CD14-positive monocyte (primary cell): Measurements from ENCODE around the gene KCNT2. TPM values are rescaled to one million over a fixed set of nuclear protein-coding genes. Genes with fewer than 3 reads are reported as not detected.

ENCODE experiments used
- DNase-seq, 3 donors: peaks; one replicate each; pipeline ENCODE4 v3.0.0-alpha.2; 2011 to 2022
- H2AFZ ChIP-seq: 2 replicates; pipeline ENCODE4 v1.6.0; 2012; ENCODE audit warnings: mild to moderate bottlenecking, low read depth, low read length, inconsistent platforms; ENCODE audit not compliant: insufficient read depth, poor library complexity, severe bottlenecking
- H3K27ac ChIP-seq, 2 donors: 1 replicate in 1 of 2; 2 replicates in 1 of 2; pipeline ENCODE4 v1.5.1; 2012 to 2013; ENCODE audit warnings: low read length in 2 of 2, control low read depth in 1 of 2, inconsistent platforms in 1 of 2, low read depth in 1 of 2, mild to moderate bottlenecking in 1 of 2
- H3K27me3 ChIP-seq, 2 donors: one replicate each; pipeline versions ENCODE4 v1.6.0 to v1.6.1; 2011 to 2013; ENCODE audit warnings: low read length in 2 of 2; ENCODE audit not compliant: control insufficient read depth in 2 of 2, insufficient read depth in 2 of 2
- H3K36me3 ChIP-seq, 2 donors: replicated peaks in 1 of 2; 1 replicate in 1 of 2; 2 replicates in 1 of 2; pipeline versions ENCODE4 v1.5.1 to v1.6.1; 2012 to 2013; ENCODE audit warnings: low read length in 2 of 2, control low read depth in 1 of 2, inconsistent platforms in 1 of 2, mild to moderate bottlenecking in 1 of 2; ENCODE audit not compliant: insufficient read depth in 2 of 2, control insufficient read depth in 1 of 2
- H3K4me1 ChIP-seq, 2 donors: 1 replicate in 1 of 2; 2 replicates in 1 of 2; pipeline versions ENCODE4 v1.5.1 to v1.6.1; 2012 to 2013; ENCODE audit warnings: low read length in 2 of 2, control low read depth in 1 of 2, inconsistent platforms in 1 of 2, mild to moderate bottlenecking in 1 of 2, moderate library complexity in 1 of 2; ENCODE audit not compliant: insufficient read depth in 2 of 2, control insufficient read depth in 1 of 2
- H3K4me2 ChIP-seq: replicated peaks from 2 replicates; pipeline ENCODE3; 2012; ENCODE audit warnings: low read length, moderate library complexity, mild to moderate bottlenecking; ENCODE audit not compliant: poor library complexity, severe bottlenecking; ENCODE audit errors: extremely low read depth
- H3K4me3 ChIP-seq, 3 experiments: fragments of 200-600 bp in 1 of 3; sonication (generic) in 1 of 3; replicated peaks in 1 of 3; 1 replicate in 2 of 3; 2 replicates in 1 of 3; pipeline ENCODE4 v1.5.1; 2011 to 2013; ENCODE audit warnings: low read length in 3 of 3, mild to moderate bottlenecking in 3 of 3, control low read depth in 2 of 3, low read depth in 2 of 3, inconsistent platforms in 1 of 3, moderate library complexity in 1 of 3
- H3K79me2 ChIP-seq: 2 replicates; pipeline ENCODE4 v1.6.0; 2012; ENCODE audit warnings: mild to moderate bottlenecking, control low read depth, inconsistent platforms, low read length, moderate library complexity; ENCODE audit not compliant: insufficient read depth
- H3K9ac ChIP-seq: 2 replicates; pipeline ENCODE4 v1.6.0; 2017; ENCODE audit warnings: low read length, mild to moderate bottlenecking; ENCODE audit not compliant: insufficient read depth, poor library complexity, severe bottlenecking
- H3K9me3 ChIP-seq, 2 donors: replicated peaks in 1 of 2; 1 replicate in 1 of 2; 2 replicates in 1 of 2; pipeline versions ENCODE4 v1.5.1 to v1.6.1; 2012 to 2013; ENCODE audit warnings: low read length in 2 of 2, control low read depth in 1 of 2; ENCODE audit not compliant: control insufficient read depth in 1 of 2, insufficient read depth in 1 of 2
- H4K20me1 ChIP-seq: 2 replicates; pipeline ENCODE4 v1.6.0; 2012; ENCODE audit warnings: mild to moderate bottlenecking, low read length, control low read depth, moderate library complexity; ENCODE audit not compliant: insufficient read depth
- H3K27ac Mint-ChIP-seq, 7 donors: one replicate each; pipeline ENCODE4 v1.8.0; 2020; ENCODE audit warnings: mild to moderate bottlenecking in 7 of 7, mixed read lengths in 7 of 7, moderate library complexity in 6 of 7, inconsistent platforms in 2 of 7
- H3K27me3 Mint-ChIP-seq, 3 donors: one replicate each; pipeline ENCODE4 v1.8.0; 2021 to 2022; ENCODE audit warnings: low read depth in 3 of 3, mild to moderate bottlenecking in 3 of 3, mixed read lengths in 3 of 3, moderate library complexity in 3 of 3, inconsistent platforms in 1 of 3
- H3K36me3 Mint-ChIP-seq, 2 donors: one replicate each; pipeline ENCODE4 v1.8.0; 2020; ENCODE audit warnings: mixed read lengths in 2 of 2, inconsistent platforms in 1 of 2, mild to moderate bottlenecking in 1 of 2
- H3K4me1 Mint-ChIP-seq: one replicate; pipeline ENCODE4 v1.8.0; 2020; ENCODE audit warnings: mild to moderate bottlenecking, mixed read lengths
- H3K4me3 Mint-ChIP-seq, 2 donors: one replicate each; pipeline ENCODE4 v1.8.0; 2020; ENCODE audit warnings: mild to moderate bottlenecking in 2 of 2, mixed read lengths in 2 of 2, moderate library complexity in 1 of 2
- H3K9me3 Mint-ChIP-seq, 7 donors: one replicate each; pipeline ENCODE4 v1.8.0; 2020 to 2022; ENCODE audit warnings: mixed read lengths in 7 of 7, mild to moderate bottlenecking in 6 of 7, moderate library complexity in 6 of 7, inconsistent platforms in 2 of 7
- CTCF ChIP-seq: fragments of 200-600 bp; IDR thresholded peaks from one replicate; pipeline ENCODE4 v1.8.0; 2022; ENCODE audit warnings: antibody characterized with exemption, mild to moderate bottlenecking
- WGBS: methylation state at CpG from one replicate; pipeline ENCODE4 v1.1.5; 2013; ENCODE audit warnings: missing lambda C conversion rate; ENCODE audit not compliant: insufficient coverage; 5-methylcytosine and 5-hydroxymethylcytosine counted together
- intact Hi-C, 2 donors: fragments of 100-400 bp; cut with micrococcal nuclease; formaldehyde crosslinking; loops; one replicate each; pipeline versions ENCODE4 v1.15.0 to v1.15.1; 2023
- polyA plus RNA-seq, 3 donors: library from polyadenylated mRNA; depleted of rRNA in 1 of 3; unstranded in 2 of 3; stranded (reverse) in 1 of 3; fragments of 300-500 nt in 2 of 3; fragments of >200 nt in 1 of 3; fragmentation: Illumina TruSeq in 2 of 3; gene quantifications; 1 replicate in 2 of 3; 2 replicates in 1 of 3; pipeline ENCODE4 v1.2.3, GENCODE V29; 2012 to 2021

Gene KCNT2
- polyA plus RNA-seq, 3 donors = not detected

GRCh38 chr1:196493881-196494280 is 114.4 kb downstream of the KCNT2 start:
- no peak overlapping the region for H3K4me2 ChIP-seq
- Mint-ChIP-seq H3K27ac (no peak overlapping the region), H3K4me3 (no peak overlapping the region), H3K36me3 (no peaks in the 10 kb centered on the region), H3K4me1 (no peaks in the 10 kb centered on the region), H3K27me3 (no peaks in the 10 kb centered on the region), H3K9me3 (peaks cover 0 to 5% (median 2%) of the 10 kb centered on the region in 7 donors)
- 83% methylated on average over 1 of the region's 4 CpGs for WGBS
- no peaks in the 10 kb centered on the region for H3K9me3 ChIP-seq
- H3K4me1 ChIP-seq = no peaks in the 10 kb centered on the region
- no peak overlapping the region for H3K27ac ChIP-seq
- H3K4me3 ChIP-seq = no peak overlapping the region
- H3K27me3 ChIP-seq = no peaks in the 10 kb centered on the region
- H2AFZ ChIP-seq = no peak overlapping the region
- H3K9ac ChIP-seq = no peak overlapping the region
- no peaks in the 10 kb centered on the region for H3K79me2 ChIP-seq
- DNase-seq = no peak
- TF ChIP-seq CTCF = no peak
- intact Hi-C loops = no loop called here
- H4K20me1 ChIP-seq = no peaks in the 10 kb centered on the region
- H3K36me3 ChIP-seq = no peaks in the 10 kb centered on the region

GRCh38 chr1:196488579-196488978 is 119.7 kb downstream of the KCNT2 start:
- Histone ChIP-seq H3K4me1 (no peaks in the 10 kb centered on the region), H3K27ac (no peak overlapping the region), H3K4me2 (no peak overlapping the region), H4K20me1 (no peaks in the 10 kb centered on the region), H2AFZ (no peak overlapping the region), H3K79me2 (no peaks in the 10 kb centered on the region), H3K9ac (no peak overlapping the region), H3K36me3 (no peaks in the 10 kb centered on the region), H3K9me3 (no peaks in the 10 kb centered on the region), H3K4me3 (no peak overlapping the region), H3K27me3 (no peaks in the 10 kb centered on the region)
- intact Hi-C loops = no loop called here
- peaks cover 0 to 3% (median 0%) of the 10 kb centered on the region in 7 donors for H3K9me3 Mint-ChIP-seq
- no peaks in the 10 kb centered on the region for H3K36me3 Mint-ChIP-seq
- TF ChIP-seq CTCF = no peak
- H3K27ac Mint-ChIP-seq = no peak overlapping the region
- H3K4me3 Mint-ChIP-seq = no peak overlapping the region
- no peaks in the 10 kb centered on the region for H3K27me3 Mint-ChIP-seq
- H3K4me1 Mint-ChIP-seq = no peaks in the 10 kb centered on the region
- DNase-seq = no peak
